ENCODE measurements around the gene MIF4GD. TPM values are rescaled to one million over a fixed set of nuclear protein-coding genes. Genes with fewer than 3 reads are reported as not detected.
A peak's percentile ranks its signal among the peaks of the same experiment; 100 is the strongest.
"Not testable (repeated sequence)": the region's sequence is repeated elsewhere in the genome, so short reads cannot be mapped to it uniquely, and the experiment has no call there.

MIF4GD gene
- total RNA-seq, 1 experiment from 2014 or later: 26.1 TPM

GRCh38 chr17:75260641-75261335, 10.2 kb downstream of the MIF4GD start:
- Histone ChIP-seq H3K23ac (ENCODE audit: insufficient read length, low read depth, low read length) (no peak overlapping the region), H4K91ac (ENCODE audit: insufficient read length, low read depth, low read length) (no peak overlapping the region), H2BK20ac (ENCODE audit: low read depth, low read length, poor library complexity, severe bottlenecking) (no peak overlapping the region), H3K14ac (ENCODE audit: insufficient read depth, low read length) (no peak overlapping the region; the same call in 1 of the 2 replicates), H3K56ac (ENCODE audit: insufficient read length, low read depth, low read length) (no peak overlapping the region), H3K27me3 (ENCODE audit: insufficient read depth, low read length) (no peaks in the 10 kb centered on the region), H2BK15ac (ENCODE audit: low read depth, low read length) (no peak overlapping the region), H3K9me3 (ENCODE audit: control insufficient read depth, low read depth, low read length) (no peaks in the 10 kb centered on the region), H4K20me1 (ENCODE audit: control insufficient read depth, insufficient read depth, insufficient read length) (no peaks in the 10 kb centered on the region), H3K4me2 (ENCODE audit: insufficient read depth, insufficient read length, low read length) (peak overlapping the region; percentile 81), H3K9ac (ENCODE audit: extremely low read depth, insufficient read length, low read length) (peak overlapping the region; percentile 81), H3K27ac (ENCODE audit: insufficient read length, low read depth, low read length) (no peak overlapping the region), H4K8ac (replicated peaks; ENCODE audit: insufficient read length, low read depth, low read length) (no peak overlapping the region), H2BK5ac (ENCODE audit: insufficient read length, low read length) (no peak overlapping the region), H3K4me1 (ENCODE audit: insufficient read depth, low read length) (peaks cover 4% of the 10 kb centered on the region), H3K23me2 (ENCODE audit: insufficient read length, low read depth, low read length, poor library complexity, severe bottlenecking) (peaks cover 4% of the 10 kb centered on the region), H2AK5ac (ENCODE audit: insufficient read length, low read length) (no peak overlapping the region), H3K18ac (ENCODE audit: insufficient read length, low read depth, low read length) (no peak overlapping the region), H2BK12ac (ENCODE audit: insufficient read length, low read depth, low read length) (no peak overlapping the region), H3K79me1 (ENCODE audit: insufficient read depth, low read depth, low read length, poor library complexity, severe bottlenecking) (peaks cover 4% of the 10 kb centered on the region), H3K79me2 (ENCODE audit: insufficient read depth, low read length) (peaks cover 18% of the 10 kb centered on the region), H2AFZ (ENCODE audit: low read length) (no peak overlapping the region), H3K4ac (ENCODE audit: low read depth, low read length) (no peak overlapping the region), H2BK120ac (ENCODE audit: low read depth, low read length, poor library complexity, severe bottlenecking) (no peak overlapping the region), H3T11ph (ENCODE audit: low read length) (no peak overlapping the region), H4K5ac (ENCODE audit: insufficient read length, low read depth, low read length) (no peak overlapping the region)
- Mint-ChIP-seq H3K9me3 (no peaks in the 10 kb centered on the region), H3K27ac (peak overlapping the region; percentile 100), H3K27me3 (ENCODE audit: low read depth) (no peaks in the 10 kb centered on the region), H3K36me3 (ENCODE audit: insufficient read depth in 1 of 3, low read depth in 3 of 3) (peaks cover 8 to 41% (median 37%) of the 10 kb centered on the region in 3 experiments; a peak in 6 of 7 replicates), H3K4me1 (peaks cover 25 to 28% of the 10 kb centered on the region in 2 experiments), H3K4me3 (peak overlapping the region; percentile 99)
- DNase-seq: no peak
- peak; percentile 17; the same call in 1 of the 3 replicates for TF ChIP-seq CTCF (conservative IDR thresholded peaks at IDR 0.05)
- WGBS (ENCODE audit: extremely low coverage, insufficient read length, low lambda C conversion rate): no CpG with 5 or more reads among the region's 31 CpGs

- H3K4me3 Mint-ChIP-seq; H3K14ac ChIP-seq (ENCODE audit: insufficient read depth, low read length); H3K9me3 Mint-ChIP-seq; H4K91ac ChIP-seq (ENCODE audit: insufficient read length, low read depth, low read length); H3K9me3 ChIP-seq (ENCODE audit: control insufficient read depth, low read depth, low read length); H2BK15ac ChIP-seq (ENCODE audit: low read depth, low read length); H2BK12ac ChIP-seq (ENCODE audit: insufficient read length, low read depth, low read length); H3K4me2 ChIP-seq (ENCODE audit: insufficient read depth, insufficient read length, low read length); H3K23me2 ChIP-seq (ENCODE audit: insufficient read length, low read depth, low read length, poor library complexity, severe bottlenecking); H3K27ac Mint-ChIP-seq; H3K4me1 ChIP-seq (ENCODE audit: insufficient read depth, low read length); H3K27me3 Mint-ChIP-seq (ENCODE audit: low read depth); H2BK5ac ChIP-seq (ENCODE audit: insufficient read length, low read length); H4K8ac ChIP-seq (replicated peaks; ENCODE audit: insufficient read length, low read depth, low read length); H3K56ac ChIP-seq (ENCODE audit: insufficient read length, low read depth, low read length); H2AFZ ChIP-seq (ENCODE audit: low read length); H2AK5ac ChIP-seq (ENCODE audit: insufficient read length, low read length); H2BK20ac ChIP-seq (ENCODE audit: low read depth, low read length, poor library complexity, severe bottlenecking); H4K5ac ChIP-seq (ENCODE audit: insufficient read length, low read depth, low read length); H3K9ac ChIP-seq (ENCODE audit: extremely low read depth, insufficient read length, low read length); H3K18ac ChIP-seq (ENCODE audit: insufficient read length, low read depth, low read length); H3K27me3 ChIP-seq (ENCODE audit: insufficient read depth, low read length); H3K23ac ChIP-seq (ENCODE audit: insufficient read length, low read depth, low read length); H3K4ac ChIP-seq (ENCODE audit: low read depth, low read length); H3K79me1 ChIP-seq (ENCODE audit: insufficient read depth, low read depth, low read length, poor library complexity, severe bottlenecking); H2BK120ac ChIP-seq (ENCODE audit: low read depth, low read length, poor library complexity, severe bottlenecking); H4K20me1 ChIP-seq (ENCODE audit: control insufficient read depth, insufficient read depth, insufficient read length); DNase-seq; H3K27ac ChIP-seq (ENCODE audit: insufficient read length, low read depth, low read length); H3T11ph ChIP-seq (ENCODE audit: low read length): not testable (repeated sequence)
- Mint-ChIP-seq H3K4me1 (peaks cover 45 to 47% of the 10 kb centered on the region in 2 experiments), H3K36me3 (ENCODE audit: insufficient read depth in 1 of 3, low read depth in 3 of 3) (peaks cover 0 to 15% (median 5%) of the 10 kb centered on the region in 3 experiments; a peak in 4 of 7 replicates)
- WGBS (ENCODE audit: extremely low coverage, insufficient read length, low lambda C conversion rate): no CpG with 5 or more reads among the region's 2 CpGs
- peaks cover 16% of the 10 kb centered on the region for H3K79me2 ChIP-seq (ENCODE audit: insufficient read depth, low read length)
Measured at GRCh38 chr17:75257228-75257627, 13.8 kb downstream of the MIF4GD start.

Measured in H9 (cell line).